PC-9 (cell line): ENCODE results near the gene MSI2. TPM values are rescaled to one million over a fixed set of nuclear protein-coding genes. Genes with fewer than 3 reads are reported as not detected.

Source experiments
- BruUV-seq: library from RNA; stranded (reverse); fragments of 400-500 nt; replicated peaks from 2 replicates; lab custom pipeline; 2021; lab: Mats Ljungman, UMichigan
- CTCF ChIA-PET: fragments of 300-600 bp; sonication (Branson Sonifier 250); formaldehyde crosslinking; loops from one replicate; lab custom pipeline; 2022; ENCODE audit warnings: antibody characterized with exemption; lab: Charles Lee
- POLR2A ChIA-PET: fragments of 300-600 bp; sonication (Branson Sonifier 250); formaldehyde crosslinking; loops from one replicate; lab custom pipeline; 2022; ENCODE audit warnings: antibody characterized with exemption; ENCODE audit not compliant: unreplicated experiment; lab: Charles Lee
- DNase-seq, 2 experiments: peaks; one replicate each; pipeline versions ENCODE4 v3.0.0 to v3.0.0-alpha.2; 2015 to 2022; ENCODE audit warnings: mixed read lengths in 1 of 2
- H2AFZ ChIP-seq: fragments of 200-600 bp; sonication (generic); 2 replicates; pipeline ENCODE4 v1.8.1; 2017; ENCODE audit warnings: antibody characterized with exemption
- H3F3A ChIP-seq: fragments of 200-600 bp; sonication (generic); 2 replicates; pipeline ENCODE4 v1.8.1; 2017; ENCODE audit warnings: antibody characterized with exemption, mild to moderate bottlenecking, low read depth; ENCODE audit not compliant: insufficient read depth
- H3K27ac ChIP-seq: fragments of 200-600 bp; sonication (generic); 2 replicates; pipeline ENCODE4 v1.6.1; 2016; ENCODE audit warnings: mixed run types
- H3K27me3 ChIP-seq: fragments of 200-600 bp; sonication (generic); 2 replicates; pipeline ENCODE4 v1.6.1; 2016; ENCODE audit warnings: low read depth, mixed run types; ENCODE audit not compliant: insufficient read depth
- H3K36me3 ChIP-seq: fragments of 200-600 bp; sonication (generic); 2 replicates; pipeline ENCODE4 v1.6.1; 2016; ENCODE audit warnings: low read depth, mixed run types
- H3K4me1 ChIP-seq: fragments of 200-600 bp; sonication (generic); replicated peaks from 2 replicates; pipeline ENCODE4 v1.6.1; 2016; ENCODE audit warnings: mixed run types; ENCODE audit not compliant: insufficient read depth
- H3K4me2 ChIP-seq: fragments of 200-600 bp; sonication (generic); 2 replicates; pipeline ENCODE4 v1.6.1; 2017; ENCODE audit warnings: mixed run types
- H3K4me3 ChIP-seq: fragments of 200-600 bp; sonication (generic); 2 replicates; pipeline ENCODE4 v1.6.1; 2016; ENCODE audit warnings: mixed run types
- H3K79me2 ChIP-seq: fragments of 200-600 bp; sonication (generic); 2 replicates; pipeline ENCODE4 v1.6.1; 2017; ENCODE audit warnings: low read depth, mixed run types
- H3K9me2 ChIP-seq: fragments of 200-600 bp; sonication (generic); 2 replicates; pipeline ENCODE4 v1.8.1; 2017; ENCODE audit warnings: mild to moderate bottlenecking; ENCODE audit not compliant: insufficient read depth
- H3K9me3 ChIP-seq: fragments of 200-600 bp; sonication (generic); 2 replicates; pipeline ENCODE4 v1.8.1; 2016; ENCODE audit warnings: low read depth; ENCODE audit not compliant: insufficient read depth
- H4K20me1 ChIP-seq: fragments of 200-600 bp; sonication (generic); 2 replicates; pipeline ENCODE4 v1.8.1; 2017; ENCODE audit not compliant: insufficient read depth
- CTCF ChIP-seq: fragments of 200-600 bp; sonication (generic); conservative IDR thresholded peaks from 2 replicates; pipeline ENCODE4 v1.6.1; 2017; ENCODE audit warnings: mixed run types, antibody characterized with exemption, mild to moderate bottlenecking, moderate library complexity
- EZH2 ChIP-seq: fragments of 200-600 bp; sonication (generic); IDR thresholded peaks from 2 replicates; pipeline ENCODE4 v1.8.0; 2017; ENCODE audit warnings: antibody characterized with exemption, low read depth
- intact Hi-C: fragments of 100-400 bp; cut with micrococcal nuclease; formaldehyde crosslinking; loops from one replicate; pipeline ENCODE4 v1.10.0; 2022; ENCODE audit not compliant: unreplicated experiment
- total RNA-seq: library from RNA; stranded (reverse); gene quantifications from 2 replicates; pipeline ENCODE4 v1.2.3, GENCODE V29; 2021

The MSI2 gene
- total RNA-seq, 1 experiment from 2014 or later, result 15.7 TPM

DNA sequence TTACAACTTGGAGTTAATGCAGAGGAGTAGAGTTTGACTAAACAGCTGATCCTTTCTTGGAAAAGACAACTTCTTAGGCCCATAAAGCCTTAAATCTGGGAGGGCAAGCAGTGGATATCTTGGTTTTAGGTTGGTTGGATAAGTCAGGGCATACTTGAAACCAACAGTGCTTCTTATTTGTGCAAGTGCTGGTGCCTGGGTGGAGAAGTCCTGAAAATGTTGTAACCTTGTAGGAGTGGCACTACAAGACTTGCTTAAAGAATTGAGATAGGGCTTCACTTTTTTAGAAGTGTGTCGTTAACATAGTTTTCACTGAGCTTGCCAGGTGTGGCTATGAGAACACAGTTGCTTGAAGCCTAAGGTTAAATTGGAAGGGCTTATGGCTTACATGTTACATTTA is 6.2 kb downstream of the MSI2 start:
- no peaks in the 10 kb centered on the region for H3K79me2 ChIP-seq
- no peaks in the 10 kb centered on the region for H4K20me1 ChIP-seq
- no peaks in the 10 kb centered on the region for H3K36me3 ChIP-seq
- peaks cover 3% of the 10 kb centered on the region; the same call in 1 of the 2 replicates for H3K4me1 ChIP-seq
- H3K9me2 ChIP-seq, result no peaks in the 10 kb centered on the region
- no peak overlapping the region for H3K4me2 ChIP-seq
- no peak overlapping the region for H2AFZ ChIP-seq
- POLR2A ChIA-PET, result no interaction called here
- peaks cover 42% of the 10 kb centered on the region for H3K27me3 ChIP-seq
- TF ChIP-seq EZH2 (no peak), CTCF (no peak)
- intact Hi-C loops, result no loop called here
- CTCF ChIA-PET, result no interaction called here
- H3K27ac ChIP-seq, result no peak overlapping the region
- BruUV-seq, result no TSS peak
- H3K9me3 ChIP-seq, result no peaks in the 10 kb centered on the region
- no peak for DNase-seq
- no peaks in the 10 kb centered on the region for H3F3A ChIP-seq
- H3K4me3 ChIP-seq, result no peak overlapping the region

- POLR2A ChIA-PET, result no interaction called here
- TF ChIP-seq CTCF (no peak), EZH2 (no peak)
- no peaks in the 10 kb centered on the region for H3K9me2 ChIP-seq
- no peaks in the 10 kb centered on the region for H3K4me1 ChIP-seq
- intact Hi-C loops, result no loop called here
- no peaks in the 10 kb centered on the region; the same call in 1 of the 2 replicates for H4K20me1 ChIP-seq
- CTCF ChIA-PET, result no interaction called here
- H3K36me3 ChIP-seq, result no peaks in the 10 kb centered on the region
- no peak overlapping the region for H3K4me2 ChIP-seq
- no peak overlapping the region for H2AFZ ChIP-seq
- no peak overlapping the region for H3K27ac ChIP-seq
- peaks cover 32% of the 10 kb centered on the region for H3K27me3 ChIP-seq
- no peak overlapping the region for H3K4me3 ChIP-seq
- H3K79me2 ChIP-seq, result no peaks in the 10 kb centered on the region
- H3K9me3 ChIP-seq, result no peaks in the 10 kb centered on the region
- H3F3A ChIP-seq, result no peaks in the 10 kb centered on the region
- BruUV-seq, result no TSS peak
- no peak for DNase-seq
Observed at GRCh38 chr17:57264250-57264649, 7.9 kb downstream of the MSI2 start.

DNA sequence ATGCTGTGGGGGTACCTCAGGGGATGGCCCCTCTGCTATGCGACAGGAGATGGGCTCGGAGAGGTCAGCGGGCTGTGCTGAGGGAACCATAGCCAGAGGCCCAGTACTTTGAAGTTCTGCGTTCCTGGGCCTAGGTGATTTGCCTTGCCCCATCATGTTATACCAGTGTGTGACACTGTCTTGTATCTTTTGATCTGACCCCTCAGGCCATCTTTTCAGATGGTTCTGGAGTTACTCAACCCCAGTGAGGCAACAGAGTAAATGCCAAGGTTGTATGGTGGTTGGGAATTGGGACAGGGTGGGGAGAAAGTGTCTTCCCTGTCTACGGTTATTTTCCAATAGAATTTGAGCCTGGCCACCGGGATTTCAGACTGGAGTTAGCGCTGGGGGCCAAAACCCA is 8.5 kb downstream of the MSI2 start:
- Histone ChIP-seq H3F3A (no peaks in the 10 kb centered on the region), H3K9me3 (no peaks in the 10 kb centered on the region), H3K36me3 (no peaks in the 10 kb centered on the region), H3K4me1 (no peaks in the 10 kb centered on the region), H4K20me1 (no peaks in the 10 kb centered on the region; the same call in 1 of the 2 replicates), H3K4me2 (no peak overlapping the region), H3K4me3 (no peak overlapping the region), H2AFZ (no peak overlapping the region), H3K27me3 (peaks cover 31% of the 10 kb centered on the region), H3K9me2 (no peaks in the 10 kb centered on the region), H3K79me2 (no peaks in the 10 kb centered on the region), H3K27ac (no peak overlapping the region)
- BruUV-seq, result no TSS peak
- TF ChIP-seq CTCF (no peak), EZH2 (no peak)
- no peak for DNase-seq
- intact Hi-C loops, result no loop called here
- POLR2A ChIA-PET, result no interaction called here
- CTCF ChIA-PET, result no interaction called here
